Keratinocyte (primary cell): ENCODE measurements around the gene VASN. TPM values are rescaled to one million over a fixed set of nuclear protein-coding genes. Genes with fewer than 3 reads are reported as not detected.

Experiments
- DNase-seq: peaks from one replicate; pipeline ENCODE4 v3.0.0-alpha.2; 2011; ENCODE audit warnings: low read depth, missing footprints, low spot score
- FAIRE-seq: peaks from 2 replicates; lab custom pipeline; 2011; peaks lifted over from hg19 to GRCh38; lab: Jason Lieb, UNC
- H2AFZ ChIP-seq: 2 replicates; pipeline ENCODE4 v1.6.0; 2012; ENCODE audit warnings: low read length, control low read depth, inconsistent platforms; ENCODE audit not compliant: control insufficient read depth
- H3K27ac ChIP-seq: 2 replicates; pipeline ENCODE4 v1.5.1; 2011; ENCODE audit warnings: low read length; ENCODE audit not compliant: control insufficient read depth, insufficient read depth
- H3K27me3 ChIP-seq: 3 replicates; pipeline ENCODE4 v1.6.0; 2011; ENCODE audit warnings: low read length; ENCODE audit not compliant: control insufficient read depth, insufficient read depth; ENCODE audit errors: extremely low read depth
- H3K36me3 ChIP-seq, 2 experiments: 2 replicates in 1 of 2; 3 replicates in 1 of 2; pipeline ENCODE4 v1.5.1; 2011; ENCODE audit warnings: low read length in 2 of 2, mild to moderate bottlenecking in 1 of 2; ENCODE audit not compliant: control insufficient read depth in 2 of 2, insufficient read depth in 2 of 2; ENCODE audit errors: extremely low read depth in 1 of 2
- H3K4me1 ChIP-seq: 3 replicates; pipeline ENCODE4 v1.5.1; 2011; ENCODE audit warnings: low read length; ENCODE audit not compliant: control insufficient read depth, insufficient read depth; ENCODE audit errors: extremely low read depth
- H3K4me2 ChIP-seq: 3 replicates; pipeline ENCODE4 v1.6.0; 2011; ENCODE audit warnings: low read depth, low read length; ENCODE audit not compliant: control insufficient read depth, insufficient read depth; ENCODE audit errors: extremely low read depth
- H3K4me3 ChIP-seq, 3 experiments: fragments of 200-600 bp in 1 of 3; sonication (generic) in 1 of 3; 2 replicates in 2 of 3; 3 replicates in 1 of 3; pipeline ENCODE4 v1.5.1; 2011 to 2016; ENCODE audit warnings: low read length in 3 of 3, mild to moderate bottlenecking in 3 of 3, control low read depth in 2 of 3, inconsistent platforms in 1 of 3, low read depth in 1 of 3, mixed read lengths in 1 of 3, mixed run types in 1 of 3, moderate library complexity in 1 of 3; ENCODE audit not compliant: control insufficient read depth in 2 of 3, insufficient read depth in 2 of 3; ENCODE audit errors: extremely low read depth in 1 of 3
- H3K79me2 ChIP-seq: 2 replicates; pipeline ENCODE4 v1.6.0; 2012; ENCODE audit warnings: low read length; ENCODE audit not compliant: control insufficient read depth, insufficient read depth
- H3K9ac ChIP-seq: 3 replicates; pipeline ENCODE4 v1.6.0; 2011; ENCODE audit warnings: low read length; ENCODE audit not compliant: control insufficient read depth, insufficient read depth; ENCODE audit errors: extremely low read depth
- H3K9me1 ChIP-seq: 3 replicates; pipeline ENCODE4 v1.6.0; 2011; ENCODE audit warnings: low read length; ENCODE audit not compliant: control insufficient read depth, insufficient read depth; ENCODE audit errors: extremely low read depth
- H3K9me3 ChIP-seq: 2 replicates; pipeline ENCODE4 v1.5.1; 2012; ENCODE audit warnings: low read depth, low read length; ENCODE audit not compliant: control insufficient read depth
- H4K20me1 ChIP-seq: 3 replicates; pipeline ENCODE4 v1.6.0; 2011; ENCODE audit warnings: low read length; ENCODE audit not compliant: control insufficient read depth, insufficient read depth; ENCODE audit errors: extremely low read depth
- CTCF ChIP-seq, 3 experiments: IDR thresholded peaks in 1 of 3; conservative IDR thresholded peaks in 1 of 3; optimal IDR thresholded peaks in 1 of 3; 2 replicates in 2 of 3; 3 replicates in 1 of 3; pipeline versions ENCODE3 to v1.5.1; 2011; ENCODE audit warnings: low read length in 3 of 3, mild to moderate bottlenecking in 3 of 3, moderate library complexity in 2 of 3, control low read depth in 1 of 3, inconsistent platforms in 1 of 3; ENCODE audit not compliant: insufficient read depth in 2 of 3; ENCODE audit errors: extremely low read depth in 1 of 3
- EZH2 ChIP-seq: IDR thresholded peaks from one replicate; pipeline ENCODE4 v1.6.1; 2012; ENCODE audit warnings: inconsistent platforms, mild to moderate bottlenecking, low read length, moderate library complexity
- dilution Hi-C: fragments of 300-500 bp; cut with MboI; formaldehyde crosslinking; loops from one replicate; pipeline ENCODE4 v1.7.0; 2020; ENCODE audit warnings: low sequenced_read_pairs; ENCODE audit not compliant: extremely low pct_ligation_motif_present
- polyA plus RNA-seq, 5 experiments: library from polyadenylated mRNA; depleted of rRNA in 3 of 5; stranded (reverse) in 3 of 5; stranded (forward) in 1 of 5; unstranded in 1 of 5; fragments of >200 nt; gene quantifications; 1 replicate in 1 of 5; 2 replicates in 3 of 5; 3 replicates in 1 of 5; pipeline versions ENCODE4 v1.2.1 to v1.2.3, GENCODE V29; 2011 to 2012; ENCODE audit warnings: missing spikeins in 2 of 5, low read depth in 1 of 5, low replicate concordance in 1 of 5

Gene VASN
- polyA plus RNA-seq, 1 donor (not counting 4 experiments of a cell fraction or from before 2014, with no cell fraction given) = 0.37 TPM

- no peaks in the 10 kb centered on the region for H3K9me1 ChIP-seq
- H3K4me3 ChIP-seq = no peak overlapping the region
- H3K27me3 ChIP-seq = no peaks in the 10 kb centered on the region
- no peak overlapping the region for H2AFZ ChIP-seq
- H4K20me1 ChIP-seq = no peaks in the 10 kb centered on the region
- no peak for TF ChIP-seq CTCF (optimal IDR thresholded peaks at IDR 0.05 in 1 of 3, IDR thresholded peaks at IDR 0.05 in 1 of 3, conservative IDR thresholded peaks at IDR 0.05 in 1 of 3; ENCODE audit: extremely low read depth in 1 of 3, insufficient read depth in 2 of 3, low read length in 3 of 3)
- TF ChIP-seq EZH2 = no peak
- no peak overlapping the region for H3K9ac ChIP-seq
- H3K4me2 ChIP-seq = no peak overlapping the region
- dilution Hi-C loops = no loop called here
- H3K79me2 ChIP-seq = no peaks in the 10 kb centered on the region
- DNase-seq (no peak), FAIRE-seq (no peak)
- H3K27ac ChIP-seq = no peak overlapping the region
- no peaks in the 10 kb centered on the region for H3K9me3 ChIP-seq
- H3K4me1 ChIP-seq = no peaks in the 10 kb centered on the region
- peaks cover 5 to 23% of the 10 kb centered on the region in 2 experiments for H3K36me3 ChIP-seq
Measured at GRCh38 chr16:4361033-4361943, 10.4 kb upstream of the VASN start.

- Histone ChIP-seq H3K79me2 (no peaks in the 10 kb centered on the region), H3K9ac (no peak overlapping the region), H3K36me3 (peaks cover 5 to 19% of the 10 kb centered on the region in 2 experiments), H3K4me1 (no peaks in the 10 kb centered on the region), H3K4me3 (no peak overlapping the region), H3K9me1 (no peaks in the 10 kb centered on the region), H2AFZ (no peak overlapping the region), H3K27ac (no peak overlapping the region), H4K20me1 (no peaks in the 10 kb centered on the region), H3K9me3 (no peaks in the 10 kb centered on the region), H3K27me3 (no peaks in the 10 kb centered on the region), H3K4me2 (no peak overlapping the region)
- FAIRE-seq = no peak
- dilution Hi-C loops = no loop called here
- TF ChIP-seq CTCF (optimal IDR thresholded peaks at IDR 0.05 in 1 of 3, IDR thresholded peaks at IDR 0.05 in 1 of 3, conservative IDR thresholded peaks at IDR 0.05 in 1 of 3; ENCODE audit: extremely low read depth in 1 of 3, insufficient read depth in 2 of 3, low read length in 3 of 3) (no peak), EZH2 (no peak)
- no peak for DNase-seq
Measured at GRCh38 chr16:4361944-4362311, 9.7 kb upstream of the VASN start.
